ENCODE results near the gene SRP68. TPM values are rescaled to one million over a fixed set of nuclear protein-coding genes. Genes with fewer than 3 reads are reported as not detected.
A peak's percentile ranks its signal among the peaks of the same experiment; 100 is the strongest.

Gene SRP68
- total and polyA plus RNA-seq, 9 of the 15 experiments (the other 6 are each of a cell fraction or from before 2014, with no cell fraction given) = 29.4 to 92.6 (median 36.2) TPM

- Histone ChIP-seq H3K9ac (ENCODE audit: insufficient read depth in 1 of 2, low read depth in 2 of 2, low read length in 2 of 2) (peak overlapping the region in 1 of 2 experiments; percentile 86; a peak in 2 of 4 replicates), H3K4me1 (replicated peaks in 1 of 2; ENCODE audit: control insufficient read depth in 2 of 2, insufficient read depth in 2 of 2, low read length in 2 of 2) (peaks cover 2 to 22% of the 10 kb centered on the region in 2 experiments; a peak in 4 of 5 replicates), H3K4me2 (ENCODE audit: insufficient read depth, low read length) (no peak overlapping the region), H3K79me2 (ENCODE audit: control insufficient read depth, insufficient read depth, low read length) (no peaks in the 10 kb centered on the region), H3K9me1 (ENCODE audit: control insufficient read depth, insufficient read depth, low read length) (no peaks in the 10 kb centered on the region), H3K27me3 (ENCODE audit: control insufficient read depth in 2 of 2, insufficient read depth in 2 of 2, low read length in 2 of 2) (no peaks in the 10 kb centered on the region), H3K9me3 (replicated peaks; ENCODE audit: control insufficient read depth, insufficient read depth, low read depth, low read length) (no peaks in the 10 kb centered on the region), H3K27ac (ENCODE audit: extremely low read depth, low read depth, low read length) (no peak overlapping the region), H4K20me1 (replicated peaks; ENCODE audit: control insufficient read depth, insufficient read depth, low read length) (no peaks in the 10 kb centered on the region), H3K4me3 (no peak overlapping the region), H2AFZ (ENCODE audit: low read depth, low read length) (no peak overlapping the region), H3K36me3 (ENCODE audit: control insufficient read depth, insufficient read depth, low read length) (peaks cover 16% of the 10 kb centered on the region; the same call in 2 of the 3 replicates)
- FAIRE-seq (no peak), DNase-seq (ENCODE audit: extremely low read depth in 1 of 4, low spot score in 3 of 4) (peak in 1 of 4 experiments; percentile 6), ATAC-seq (no peak)
- ChIA-PET CTCF (ENCODE audit: low intra/inter-chr PET ratio) (no interaction called here), POLR2A (interaction anchor here (0.6 to 1.1 kb wide), 2 partner anchors 91 to 168 kb away, joined by 3 to 5 read pairs; no protein-coding TSS in a partner anchor)
- in situ Hi-C loops (cut with MboI) = loop anchor here (10.0 kb wide), 1 partner anchor 227 kb away; a partner anchor contains a TSS
- no TSS peak for BruUV-seq (replicated peaks)
- intact Hi-C loops (cut with micrococcal nuclease) = loop anchor here (10.0 kb wide), 1 partner anchor 247 kb away; no protein-coding TSS in a partner anchor
- 94% methylated on average over 12 of the region's 12 CpGs for WGBS (ENCODE audit: insufficient coverage, low coverage, missing lambda C conversion rate)
- TF ChIP-seq CGGBP1 (CRISPR knock-in tag; IDR thresholded peaks at IDR 0.05) (no peak), BRCA1 (IDR thresholded peaks at IDR 0.05) (no peak), BRCA1 (CRISPR knock-in tag; IDR thresholded peaks at IDR 0.05) (no peak), HMG20B (CRISPR knock-in tag; IDR thresholded peaks at IDR 0.05) (no peak), SMAD4 (CRISPR knock-in tag; conservative IDR thresholded peaks at IDR 0.05) (no peak), USF1 (CRISPR knock-in tag; IDR thresholded peaks at IDR 0.05) (no peak), ILF3 (IDR thresholded peaks at IDR 0.05; ENCODE audit: borderline replicate concordance) (no peak), MCM5 (IDR thresholded peaks at IDR 0.05; ENCODE audit: low read depth) (no peak), JUND (IDR thresholded peaks at IDR 0.05; ENCODE audit: borderline replicate concordance, low read depth, low read length) (no peak), JUND (tag; IDR thresholded peaks at IDR 0.05; ENCODE audit: borderline replicate concordance, low read depth, low read length) (no peak), ZNF592 (IDR thresholded peaks at IDR 0.05) (no peak)
Observed at GRCh38 chr17:76002100-76002499, 70.2 kb downstream of the SRP68 start.
